HG03060 (cell line): ENCODE measurements around the gene SLC17A8.
"Not testable (repeated sequence)": the region's sequence is repeated elsewhere in the genome, so short reads cannot be mapped to it uniquely, and the experiment has no call there.

Experiments
- ATAC-seq: cut with Tn5 transposase; IDR thresholded peaks from one replicate; pipeline ENCODE4 v1.9.1; 2021; ENCODE audit warnings: low read depth, moderate number of reproducible peaks; ENCODE audit not compliant: unreplicated experiment

The SLC17A8 gene

DNA sequence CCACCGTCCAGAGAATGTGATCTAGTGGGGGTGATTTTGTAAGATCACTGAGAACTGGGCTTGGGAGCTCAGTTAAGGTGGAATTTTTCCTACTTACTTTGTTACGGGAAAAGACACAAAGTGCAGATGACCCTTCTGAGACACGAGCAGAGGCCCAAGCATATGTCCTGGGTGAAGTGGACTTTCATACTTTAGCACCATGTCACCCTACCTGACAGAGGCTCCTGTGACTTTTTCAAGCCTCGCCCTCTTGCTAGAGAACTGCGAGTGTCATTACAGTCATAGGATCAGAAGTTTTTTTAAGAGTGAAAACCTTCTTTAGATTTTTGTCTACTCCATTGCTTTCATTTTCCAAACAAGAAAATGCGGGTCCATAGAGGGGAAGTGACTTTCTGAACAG, 56.1 kb downstream of the SLC17A8 start:
- no peak for ATAC-seq

DNA sequence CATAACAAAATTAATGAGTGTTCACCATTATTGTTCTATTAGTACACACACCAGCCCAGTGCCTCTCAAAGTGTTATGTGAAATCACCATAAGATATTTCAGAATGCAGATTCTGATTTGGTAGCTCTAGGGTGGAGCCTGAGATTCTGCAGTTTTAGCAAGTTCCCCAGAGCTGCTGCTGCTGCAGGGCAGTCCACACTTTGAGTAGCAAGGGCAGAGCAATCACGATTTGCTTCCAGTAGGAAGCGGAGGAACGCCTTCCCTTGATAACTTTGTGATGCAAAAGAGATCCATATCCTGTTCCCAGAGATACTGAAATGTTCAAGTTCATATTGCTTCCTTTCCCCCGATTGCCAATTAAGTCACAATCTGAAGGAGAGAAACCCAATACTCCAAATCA, 57.9 kb downstream of the SLC17A8 start:
- ATAC-seq = no peak

DNA sequence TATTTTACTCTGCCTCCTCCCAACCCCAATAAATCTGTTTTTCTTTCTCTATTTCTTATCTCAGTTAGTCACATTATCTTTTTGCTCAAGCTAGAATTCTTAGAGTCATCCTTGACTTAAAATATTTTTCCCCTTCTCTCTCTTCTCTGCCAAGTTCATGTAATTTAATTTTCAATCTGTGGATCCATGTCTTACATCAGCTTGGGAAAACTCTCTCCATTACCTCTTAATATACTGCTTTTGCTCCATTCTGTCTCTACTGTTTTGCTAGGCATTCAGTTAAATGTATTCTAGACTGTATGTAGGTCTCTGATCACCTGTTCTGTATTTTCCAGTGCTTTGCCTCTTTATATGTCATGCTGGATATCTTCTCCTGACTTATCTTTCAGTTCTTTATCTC, 65.8 kb downstream of the SLC17A8 start:
- ATAC-seq = no peak

DNA sequence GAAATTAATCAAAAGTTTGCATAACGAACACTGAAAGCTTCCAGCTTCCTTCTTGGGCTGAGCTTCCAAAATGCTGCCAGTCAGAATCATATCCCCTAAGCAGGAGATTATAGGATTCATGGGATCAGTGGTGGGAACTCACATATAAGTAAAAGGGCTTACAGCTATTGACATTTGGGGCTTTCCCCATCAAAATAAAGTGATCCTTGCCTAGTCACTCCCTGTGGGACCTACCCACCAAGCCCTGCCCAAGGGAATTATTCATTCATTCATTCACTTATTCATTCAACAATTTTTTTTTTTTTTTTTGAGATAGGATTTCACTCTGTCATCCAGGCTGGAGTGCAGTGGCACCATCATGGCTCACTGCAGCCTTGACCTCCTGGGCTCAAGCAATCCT, 69.3 kb downstream of the SLC17A8 start:
- no peak for ATAC-seq

DNA sequence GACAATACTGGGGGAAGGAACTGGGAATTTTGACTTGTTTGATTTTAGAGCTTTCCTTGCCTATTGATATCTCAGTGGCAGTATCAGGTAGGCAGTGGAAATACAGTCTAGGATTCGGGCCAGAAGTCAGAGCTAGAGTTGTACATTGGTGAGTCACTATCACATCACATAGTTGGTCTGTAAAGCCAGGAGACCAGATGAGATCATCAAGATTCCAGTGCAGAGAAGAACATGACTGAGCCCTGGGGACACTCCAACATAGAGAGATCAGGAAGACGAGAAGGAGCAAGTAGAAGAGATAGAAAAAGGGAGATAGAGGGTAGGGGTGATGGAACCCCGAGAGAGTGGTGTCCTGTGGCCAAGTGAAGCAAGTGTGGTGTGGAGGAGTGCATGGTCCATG, 70.2 kb downstream of the SLC17A8 start:
- no peak for ATAC-seq

DNA sequence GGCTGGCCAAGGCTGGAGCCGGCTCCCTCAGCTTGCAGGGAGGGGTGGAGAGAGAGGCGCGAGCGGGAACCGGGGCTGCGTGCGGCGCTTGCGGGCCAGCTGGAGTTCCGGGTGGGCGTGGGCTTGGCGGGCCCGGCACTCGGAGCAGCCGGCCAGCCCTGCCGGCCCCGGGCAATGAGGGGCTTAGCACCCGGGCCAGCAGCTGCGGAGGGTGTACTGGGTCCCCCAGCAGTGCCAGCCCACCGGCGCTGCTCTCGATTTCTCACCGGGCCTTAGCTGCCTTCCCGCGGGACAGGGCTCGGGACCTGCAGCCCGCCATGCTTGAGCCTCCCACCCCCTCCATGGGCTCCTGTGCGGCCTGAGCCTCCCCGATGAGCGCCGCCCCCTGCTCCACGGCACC, 73.4 kb downstream of the SLC17A8 start:
- not testable (repeated sequence) for ATAC-seq

DNA sequence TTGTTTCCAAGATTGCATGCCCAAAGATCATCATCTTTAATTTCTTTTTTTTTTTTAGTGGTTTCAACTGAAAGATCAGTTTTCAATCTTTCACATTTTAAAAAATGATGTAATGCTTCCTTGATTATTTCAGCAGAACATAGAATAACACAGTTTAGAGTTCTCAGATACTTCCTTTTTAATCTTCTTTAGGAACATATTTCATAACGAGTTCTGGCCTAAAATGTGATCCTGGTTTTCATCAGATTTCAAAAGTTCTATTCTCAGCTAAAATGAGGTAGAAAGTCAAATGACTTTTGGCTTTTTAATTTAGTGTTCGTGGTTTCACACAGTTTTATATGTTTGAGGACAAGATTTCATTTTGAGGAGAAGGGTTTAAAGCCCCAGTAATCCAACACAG, 76.8 kb downstream of the SLC17A8 start:
- ATAC-seq = no peak

DNA sequence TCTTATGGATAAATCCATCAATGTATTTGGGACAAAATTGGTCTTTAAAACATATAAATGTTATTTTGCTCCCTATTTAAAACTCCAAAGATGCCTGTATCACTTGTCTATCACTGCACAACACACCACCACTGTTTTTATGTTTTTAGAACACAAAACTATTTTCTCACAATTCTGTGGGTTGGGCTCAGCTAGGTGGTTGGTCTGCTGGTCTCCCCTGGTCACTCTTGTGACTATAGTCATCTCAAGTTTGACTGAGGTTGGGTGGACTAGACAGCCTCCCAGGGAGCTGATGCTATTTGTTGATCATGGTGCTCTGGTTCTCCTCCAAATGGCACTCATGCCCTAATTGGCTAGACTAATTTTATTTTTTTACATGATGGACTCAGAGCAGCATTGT, 77.3 kb downstream of the SLC17A8 start:
- ATAC-seq = no peak

DNA sequence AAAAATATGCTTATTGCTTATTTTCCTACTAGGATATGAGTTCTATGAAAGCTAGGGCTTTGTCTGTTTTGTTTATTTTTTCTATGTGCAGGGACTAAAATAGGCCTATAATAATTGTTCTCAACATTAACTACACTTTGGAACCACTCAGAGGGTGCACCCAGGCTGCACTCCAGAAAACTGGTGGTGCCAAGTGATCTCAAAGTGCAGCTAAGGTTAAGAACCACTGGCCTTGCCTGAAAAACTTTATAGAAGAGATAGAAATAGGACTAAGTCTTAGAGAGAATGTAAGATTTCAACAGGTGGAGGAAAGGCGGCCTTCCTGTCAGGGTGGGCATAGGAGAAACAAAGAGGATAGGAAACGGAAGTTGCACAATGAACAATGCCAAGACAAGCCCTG, 79.1 kb downstream of the SLC17A8 start:
- no peak for ATAC-seq

DNA sequence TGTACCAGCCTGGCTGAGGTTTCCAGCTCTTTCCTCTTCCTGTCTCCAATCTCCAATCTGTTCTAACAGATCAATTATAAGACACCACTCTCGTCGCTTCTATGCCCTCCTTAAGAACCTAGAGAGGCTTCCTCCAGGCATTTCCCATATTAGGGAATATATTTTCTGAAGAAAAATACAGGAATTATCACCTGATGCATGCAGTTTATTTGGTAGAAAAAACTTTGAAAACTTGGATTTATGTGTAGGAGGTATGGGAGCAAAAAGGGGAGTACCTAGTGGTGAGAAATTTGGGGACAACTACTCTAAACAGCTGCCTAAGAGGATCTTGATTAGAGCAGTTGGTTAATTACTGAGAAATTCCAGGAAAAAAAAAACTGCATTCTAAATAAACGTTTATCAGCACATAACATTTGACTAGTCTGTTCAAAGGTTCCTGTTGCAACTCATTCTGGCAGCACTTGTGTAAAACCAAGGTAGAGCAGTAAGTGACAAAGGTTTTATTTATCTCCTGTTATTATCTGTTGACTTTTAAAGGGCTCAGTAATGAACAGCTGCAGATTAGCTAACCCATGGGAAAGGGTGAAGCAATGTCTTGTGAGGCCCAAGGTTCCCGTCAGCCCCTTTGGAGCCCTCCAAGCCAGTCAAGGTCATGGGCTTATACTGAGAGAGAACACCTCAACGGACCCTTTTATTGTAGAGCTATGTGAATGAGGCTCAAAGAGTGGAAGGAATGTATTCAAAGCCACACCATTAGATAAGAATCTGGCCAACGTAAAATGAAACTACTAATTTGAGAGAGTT, 80.4 kb downstream of the SLC17A8 start:
- ATAC-seq = no peak

DNA sequence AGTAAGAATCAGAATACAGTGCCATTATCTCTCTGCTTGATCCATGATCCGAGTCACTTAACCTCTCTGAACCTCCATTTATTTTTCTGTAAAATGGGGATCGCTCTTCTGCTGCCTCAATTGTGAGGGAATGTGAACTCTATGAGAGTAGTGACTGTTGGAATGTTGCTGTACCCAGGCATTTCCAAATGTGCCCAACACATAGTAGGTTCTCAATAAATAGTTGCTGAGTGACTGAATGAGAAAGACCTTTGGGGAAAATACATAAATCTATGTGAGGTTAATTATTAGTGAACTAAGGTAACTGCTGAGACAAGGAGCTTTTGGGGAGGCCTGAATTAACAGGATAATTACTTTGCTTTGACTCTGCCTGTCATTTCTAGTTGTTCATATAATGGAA, 82.9 kb downstream of the SLC17A8 start:
- ATAC-seq = no peak

DNA sequence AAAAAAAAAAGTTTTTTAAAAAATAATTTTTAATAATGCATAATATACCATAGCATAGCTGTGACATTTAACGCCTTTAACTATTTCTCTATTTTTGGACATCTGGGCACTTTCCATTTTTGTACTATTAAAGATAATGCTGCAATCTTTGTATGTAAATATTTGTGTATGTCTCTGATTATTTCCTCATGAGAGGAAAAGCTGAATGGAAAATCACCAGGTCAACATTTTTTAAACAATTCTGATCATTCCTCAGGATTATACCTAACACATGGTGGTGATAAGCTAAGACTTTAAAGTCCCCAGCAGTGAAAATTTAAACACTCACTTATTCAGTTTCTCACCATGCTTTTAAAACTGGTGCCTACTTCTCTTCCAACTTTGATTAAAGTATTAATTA, 85.5 kb downstream of the SLC17A8 start:
- no peak for ATAC-seq

DNA sequence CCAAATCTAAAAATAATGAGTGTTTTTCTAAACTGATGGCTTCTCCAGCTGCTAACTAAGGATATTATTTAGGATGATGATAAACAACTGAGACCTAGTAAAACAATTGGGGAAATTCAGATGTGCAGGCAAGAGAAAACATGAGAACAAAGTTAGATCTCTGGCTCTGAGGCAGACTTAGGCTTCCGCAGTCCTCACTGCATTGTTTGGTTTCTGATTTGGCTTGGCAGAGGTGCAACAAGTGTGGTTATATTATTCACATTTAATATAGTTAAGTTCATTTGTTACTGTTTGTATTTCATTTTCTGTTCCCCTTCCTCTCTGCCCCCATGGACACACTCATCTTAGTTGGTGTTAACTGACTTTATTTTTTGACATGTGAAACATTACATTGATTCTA, 86.6 kb downstream of the SLC17A8 start:
- ATAC-seq = no peak

DNA sequence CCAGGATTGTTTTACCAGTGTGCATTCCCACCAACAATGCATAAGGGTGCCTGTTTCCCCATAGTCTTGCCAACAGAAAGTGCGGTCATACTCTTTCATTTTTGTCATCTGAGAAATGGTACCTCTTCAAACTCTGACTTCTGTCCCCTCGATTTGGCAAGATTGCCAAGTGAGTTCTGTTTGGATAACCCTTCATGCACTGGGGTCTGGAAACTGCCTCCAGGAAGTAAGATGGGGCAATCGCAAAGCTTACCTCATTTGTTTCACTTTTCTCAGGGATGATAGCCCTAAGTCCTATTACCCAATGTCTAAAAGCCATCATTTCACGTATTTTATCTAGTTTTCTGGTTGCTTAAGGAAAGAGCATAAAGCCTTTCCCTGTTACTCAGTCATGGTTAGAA, 88.2 kb downstream of the SLC17A8 start:
- ATAC-seq = no peak

DNA sequence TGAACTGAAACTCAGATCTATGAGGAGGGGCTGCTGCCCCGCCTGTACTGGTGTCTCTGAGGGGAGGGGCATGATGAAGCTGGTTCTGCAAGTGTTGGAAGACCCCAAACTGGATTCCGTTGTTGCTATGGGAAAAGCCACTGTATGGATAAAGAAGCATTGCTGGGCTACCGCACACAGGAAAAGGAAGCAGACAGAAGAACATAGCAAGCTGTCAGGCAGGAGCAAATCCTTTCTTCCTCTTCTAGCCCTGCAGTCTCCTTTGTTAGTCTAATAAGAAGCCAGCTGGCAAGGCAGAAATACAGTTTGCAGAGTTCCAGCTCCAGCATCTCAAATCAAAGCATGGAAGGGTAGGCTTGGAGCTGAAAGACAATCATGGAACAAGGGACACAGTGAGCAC, 90.5 kb downstream of the SLC17A8 start:
- ATAC-seq = no peak

DNA sequence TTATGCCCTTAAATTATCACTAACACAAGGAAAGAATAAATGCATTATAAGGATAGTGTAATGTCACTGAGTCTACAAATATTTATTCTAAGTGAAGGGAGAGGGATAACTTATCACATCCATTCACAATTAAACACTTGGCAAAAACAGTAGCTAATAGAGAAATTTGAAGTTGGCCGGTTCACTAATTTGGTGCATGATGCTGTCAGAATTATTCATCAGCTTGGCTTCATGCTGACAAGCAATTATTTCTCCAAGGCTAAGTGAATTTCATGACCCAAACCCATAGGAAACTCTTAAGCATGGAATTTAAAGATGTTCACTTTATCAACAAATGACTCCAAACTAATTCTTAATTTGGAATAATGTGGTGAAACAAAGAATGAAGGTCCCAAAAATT, 91.8 kb downstream of the SLC17A8 start:
- ATAC-seq = no peak

DNA sequence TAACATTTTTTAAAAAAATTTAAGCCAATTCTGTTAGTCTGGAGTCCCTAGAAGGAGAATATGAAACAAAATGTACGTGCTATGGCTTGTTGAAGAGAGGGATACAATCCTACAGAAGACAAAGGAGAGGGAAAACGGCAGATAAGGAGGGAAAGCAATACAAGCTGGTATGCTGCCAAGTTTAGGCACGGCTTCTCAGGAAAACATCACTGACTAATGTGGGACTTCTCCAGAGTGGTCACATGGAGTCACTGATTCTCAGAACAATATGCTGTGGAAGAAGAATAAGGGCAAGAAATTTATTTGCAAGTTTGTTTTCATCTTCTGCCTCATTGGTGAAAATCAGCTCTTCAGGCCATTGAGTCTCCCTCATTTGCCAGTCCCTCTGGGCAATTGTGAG, 93.9 kb downstream of the SLC17A8 start:
- ATAC-seq = no peak

DNA sequence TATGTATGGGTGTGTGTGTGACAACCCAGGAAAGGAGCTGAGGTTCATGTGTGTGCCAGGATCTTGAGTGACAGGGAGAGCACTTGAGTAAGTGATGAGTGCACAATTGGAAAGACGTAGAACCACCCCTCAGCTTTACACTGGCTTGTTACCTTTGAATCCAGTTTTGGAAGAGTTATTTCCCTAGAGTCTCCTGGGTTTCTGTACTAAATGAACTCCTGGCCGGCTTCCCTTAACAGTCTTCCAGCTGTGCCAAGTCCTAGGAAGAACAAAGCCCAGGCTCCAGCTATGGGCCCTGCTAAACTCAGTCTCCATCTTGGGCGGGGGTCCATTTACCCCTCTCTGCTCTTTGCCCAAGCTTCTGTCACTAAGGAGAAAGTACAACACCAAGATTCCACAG, 97.1 kb downstream of the SLC17A8 start:
- no peak for ATAC-seq

DNA sequence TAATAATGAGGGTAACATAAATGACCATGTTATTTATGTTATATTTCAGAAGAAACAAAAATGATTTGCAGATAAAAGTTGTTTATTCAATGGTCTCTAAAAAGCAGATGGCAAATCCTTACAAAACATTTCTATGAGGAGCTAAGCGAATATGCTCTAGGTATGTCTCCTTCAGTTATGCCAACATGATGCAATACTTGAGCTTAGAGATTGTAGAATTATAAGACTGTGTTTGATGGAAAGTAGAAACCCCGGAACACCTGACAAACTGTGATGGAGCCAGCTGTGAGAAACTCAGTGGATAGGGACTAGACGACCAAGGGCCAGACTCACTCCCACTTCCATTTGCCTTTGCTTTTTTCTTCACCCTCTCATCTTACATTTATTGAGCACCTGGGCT, 99.0 kb downstream of the SLC17A8 start:
- no peak for ATAC-seq

DNA sequence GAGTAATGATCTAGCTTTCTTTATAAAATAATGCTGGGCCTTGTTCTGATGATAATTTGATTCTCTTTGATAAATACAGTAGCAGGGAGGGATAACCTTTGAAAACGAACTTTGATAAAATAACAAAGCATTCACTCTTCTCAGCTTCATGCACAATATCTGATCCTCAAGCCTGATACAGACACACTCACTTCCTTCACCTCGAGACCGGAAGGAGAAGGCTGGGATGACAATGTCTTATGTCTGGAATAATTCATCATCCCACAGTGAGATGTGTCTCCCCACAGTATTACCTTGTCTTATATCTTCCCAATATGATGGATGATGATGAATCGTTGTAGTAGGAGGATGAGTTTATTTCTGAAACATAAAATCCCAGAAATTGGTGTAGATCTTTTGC, 101.3 kb downstream of the SLC17A8 start:
- ATAC-seq = no peak

DNA sequence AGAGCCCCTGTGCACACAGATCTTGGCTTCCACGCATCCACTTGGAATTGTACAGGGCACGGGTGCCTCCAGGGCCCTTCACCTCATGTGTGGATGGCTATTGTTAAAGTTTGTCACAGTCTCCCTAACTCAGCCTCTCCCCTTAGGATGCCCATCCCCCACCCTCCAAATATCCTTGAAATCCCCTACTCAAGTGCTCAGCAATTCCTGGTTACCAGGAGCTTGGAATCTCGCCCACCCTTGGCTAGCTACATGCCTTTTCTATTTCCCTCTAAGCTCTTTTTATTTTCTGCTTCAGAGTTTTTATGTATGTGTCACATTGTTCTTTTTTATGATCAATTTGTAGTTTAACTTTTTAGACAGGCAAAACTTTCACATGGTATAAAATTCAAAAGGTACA, 103.8 kb downstream of the SLC17A8 start:
- ATAC-seq = no peak

DNA sequence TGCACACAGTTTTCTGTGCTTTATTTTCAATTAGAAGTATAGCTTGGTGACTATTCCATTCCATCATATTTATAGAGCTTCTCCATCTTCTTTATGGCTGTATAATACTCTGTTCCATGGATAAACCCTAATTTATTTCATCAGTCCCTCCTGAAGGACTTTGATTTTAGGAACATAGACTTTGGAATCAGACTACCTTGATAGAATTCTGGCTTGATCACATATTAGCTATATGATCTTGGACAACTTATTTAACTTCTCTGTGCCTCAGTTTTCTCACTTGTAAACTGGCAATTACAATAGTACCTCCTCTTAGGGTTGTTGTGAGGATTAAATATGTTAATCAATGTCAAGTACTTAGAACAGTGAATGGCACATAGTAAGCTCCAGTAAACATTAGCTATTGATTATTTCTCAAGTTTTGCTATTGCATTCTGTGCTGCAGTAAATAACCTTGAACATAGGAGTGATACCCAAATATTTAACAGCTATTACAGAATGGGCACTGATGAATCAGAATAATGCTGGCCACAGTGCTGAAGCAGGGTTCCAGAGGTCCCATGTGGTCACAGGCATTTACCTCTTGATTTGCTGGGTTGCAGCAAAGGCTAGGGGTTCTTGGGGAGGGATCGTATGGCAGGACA, 104.6 kb downstream of the SLC17A8 start:
- no peak for ATAC-seq
